ENCODE results near the gene ZNF728. TPM values are rescaled to one million over a fixed set of nuclear protein-coding genes. Genes with fewer than 3 reads are reported as not detected.

The ZNF728 gene
- total RNA-seq, 2 donors from 2014 or later = 2.4 to 3.4 TPM

Other genes with a start within 250 kb of the ZNF728 start
- gene ZNF99, start 219.0 kb downstream of the ZNF728 start, total RNA-seq = under 1 TPM in 1 of 2 donors, not detected in 1; 0.41 TPM
- gene ZNF723, start 170.9 kb downstream of the ZNF728 start, total RNA-seq = not detected
- not detected for gene ZNF730, start 113.8 kb upstream of the ZNF728 start, total RNA-seq
- gene ZNF724, start 247.2 kb upstream of the ZNF728 start, total RNA-seq = under 1 TPM in 1 of 2 donors, not detected in 1; 0.27 TPM